Stomach (tissue), 9 donors: ENCODE data around the gene MARCHF9. TPM values are rescaled to one million over a fixed set of nuclear protein-coding genes. Genes with fewer than 3 reads are reported as not detected.

Experiments used
- DNase-seq, 2 donors: peaks; one replicate each; pipeline versions ENCODE4 v3.0.0 to v3.0.0-alpha.2; 2013 to 2019
- H3K27ac ChIP-seq, 5 donors: fragments of 200-600 bp in 4 of 5; sonication (generic) in 4 of 5; one replicate each; pipeline ENCODE4 v1.5.1; 2013 to 2019; ENCODE audit warnings: mild to moderate bottlenecking in 1 of 5, moderate library complexity in 1 of 5
- H3K27me3 ChIP-seq, 3 donors: fragments of 200-600 bp; sonication (generic); one replicate each; pipeline ENCODE4 v1.5.1; 2017 to 2019; ENCODE audit warnings: mixed run types in 1 of 3
- H3K36me3 ChIP-seq, 4 donors: fragments of 200-600 bp; sonication (generic); 1 replicate in 3 of 4; 2 replicates in 1 of 4; pipeline ENCODE4 v1.5.1; 2016 to 2019
- H3K4me1 ChIP-seq, 4 donors: fragments of 200-600 bp; sonication (generic); one replicate each; pipeline ENCODE4 v1.5.1; 2016 to 2019
- H3K4me3 ChIP-seq, 4 donors: fragments of 200-600 bp; sonication (generic) in 3 of 4; one replicate each; pipeline ENCODE4 v1.5.1; 2016 to 2019; ENCODE audit warnings: mild to moderate bottlenecking in 1 of 4
- H3K9me3 ChIP-seq, 4 donors: fragments of 200-600 bp; sonication (generic); one replicate each; pipeline ENCODE4 v1.5.1; 2016 to 2019
- CTCF ChIP-seq, 7 experiments: fragments of 450-650 bp in 4 of 7; fragments of 200-600 bp in 3 of 7; sonication (generic) in 3 of 7; IDR thresholded peaks; one replicate each; pipeline ENCODE4 v1.5.1; 2016 to 2019; ENCODE audit warnings: antibody characterized with exemption in 7 of 7, control low read depth in 2 of 7, mild to moderate bottlenecking in 1 of 7
- EP300 ChIP-seq: sonication (generic); formaldehyde crosslinking; IDR thresholded peaks from one replicate; pipeline ENCODE4 v1.6.1; 2017; ENCODE audit warnings: antibody characterized with exemption
- POLR2A ChIP-seq, 4 donors: fragments of 450-650 bp; IDR thresholded peaks; one replicate each; pipeline ENCODE4 v1.6.1; 2016; ENCODE audit warnings: antibody characterized with exemption in 4 of 4, control low read depth in 2 of 4, mild to moderate bottlenecking in 1 of 4, moderate library complexity in 1 of 4
- POLR2AphosphoS5 ChIP-seq, 3 donors: sonication (generic); formaldehyde crosslinking; IDR thresholded peaks; one replicate each; pipeline ENCODE4 v1.6.1; 2016; ENCODE audit warnings: antibody characterized with exemption in 3 of 3
- WGBS, 5 donors: extraction: QIAGEN DNeasy Blood & Tissue Kit in 3 of 5; methylation state at CpG; one replicate each; pipeline versions ENCODE4 v1.1.5 to v1.1.7; 2013 to 2018; 5-methylcytosine and 5-hydroxymethylcytosine counted together
- intact Hi-C: fragments of 100-400 bp; cut with DNase I; formaldehyde crosslinking; loops from one replicate; pipeline ENCODE4 v1.15.1; 2023; ENCODE audit warnings: low total_unique reads
- polyA plus RNA-seq, 3 donors: library from polyadenylated mRNA; stranded (reverse); fragments of 200-250 nt; gene quantifications; one replicate each; pipeline ENCODE4 v1.2.3, GENCODE V29; 2013
- total RNA-seq, 5 donors: library from RNA; depleted of rRNA; stranded (reverse); fragments of >200 nt; gene quantifications; one replicate each; pipeline versions ENCODE4 v1.1.0 to v1.2.3, GENCODE V29; 2014 to 2016
- donor health status: healthy with polysubstance abuse.
- donor health status: Bipolar disorder and iron deficiency.
- donor health status: healthy.

The MARCHF9 gene
- total and polyA plus RNA-seq, 8 donors, result 1.0 to 16.0 (median 8.8) TPM

- WGBS, 5 donors, result 0 to 4% (median 1%) methylated on average over 5 of the region's 5 CpGs
Measured at GRCh38 chr12:57752668-57753000, 2.3 kb upstream of the MARCHF9 start.

GRCh38 chr12:57753756-57754337 lies 1.1 kb upstream of the MARCHF9 start:
- Histone ChIP-seq H3K4me1 (peaks cover 27 to 53% (median 47%) of the 10 kb centered on the region in 4 donors), H3K27ac (peak overlapping the region in 3 of 5 donors; percentile 73 to 83 (median 82)), H3K36me3 (peaks cover 7 to 38% (median 34%) of the 10 kb centered on the region in 4 donors), H3K4me3 (no peak overlapping the region), H3K9me3 (no peaks in the 10 kb centered on the region), H3K27me3 (no peaks in the 10 kb centered on the region)
- no peak for DNase-seq
- intact Hi-C loops, result no loop called here
- 18 to 45% (median 41%) methylated on average over 1 of the region's 1 CpG for WGBS, 5 donors
- no peak for TF ChIP-seq EP300
- no peak for TF ChIP-seq CTCF (IDR thresholded peaks at IDR 0.05)
- no peak for TF ChIP-seq POLR2A (IDR thresholded peaks at IDR 0.05)
- no peak for TF ChIP-seq POLR2AphosphoS5 (IDR thresholded peaks at IDR 0.05)

More at GRCh38 chr12:57752668-57753000, 2.3 kb upstream of the MARCHF9 start:
- no peak for DNase-seq
- no peak for TF ChIP-seq EP300
- no peak for TF ChIP-seq CTCF (IDR thresholded peaks at IDR 0.05)
- no peak for TF ChIP-seq POLR2AphosphoS5 (IDR thresholded peaks at IDR 0.05)
- TF ChIP-seq POLR2A (IDR thresholded peaks at IDR 0.05), result no peak
- H3K27me3 ChIP-seq, result no peaks in the 10 kb centered on the region
- intact Hi-C loops, result no loop called here
- H3K27ac ChIP-seq, result peak overlapping the region; percentile 74 to 91 (median 89)
- H3K4me3 ChIP-seq, result peak overlapping the region; percentile 61 to 81 (median 72)
- H3K4me1 ChIP-seq, result peaks cover 27 to 53% (median 47%) of the 10 kb centered on the region in 4 donors
- H3K36me3 ChIP-seq, result peaks cover 16 to 38% (median 34%) of the 10 kb centered on the region in 4 donors
- no peaks in the 10 kb centered on the region for H3K9me3 ChIP-seq

GRCh38 chr12:57755194-57755453 lies 221 bp downstream of the MARCHF9 start:
- H3K27ac ChIP-seq, result peak overlapping the region; percentile 70 to 83 (median 80)
- H3K4me1 ChIP-seq, result peaks cover 27 to 53% (median 47%) of the 10 kb centered on the region in 4 donors
- 0 to 2% (median 1%) methylated on average over 5 to 27 of the region's 34 CpGs for WGBS, 5 donors
- H3K27me3 ChIP-seq, result no peaks in the 10 kb centered on the region
- H3K36me3 ChIP-seq, result peaks cover 7 to 29% (median 26%) of the 10 kb centered on the region in 4 donors
- peak overlapping the region; percentile 66 to 88 (median 78) for H3K4me3 ChIP-seq
- no peak for TF ChIP-seq POLR2AphosphoS5 (IDR thresholded peaks at IDR 0.05)
- no peak for TF ChIP-seq POLR2A (IDR thresholded peaks at IDR 0.05)
- no peak for TF ChIP-seq EP300
- TF ChIP-seq CTCF (IDR thresholded peaks at IDR 0.05), result no peak
- intact Hi-C loops, result no loop called here
- no peak for DNase-seq
- H3K9me3 ChIP-seq, result no peaks in the 10 kb centered on the region

GRCh38 chr12:57755454-57756372 lies 810 bp downstream of the MARCHF9 start:
- Histone ChIP-seq H3K4me3 (peak overlapping the region; percentile 66 to 88 (median 78)), H3K27ac (peak overlapping the region; percentile 70 to 83 (median 80)), H3K36me3 (peaks cover 7 to 23% (median 20%) of the 10 kb centered on the region in 4 donors), H3K4me1 (peaks cover 25 to 48% (median 44%) of the 10 kb centered on the region in 4 donors), H3K9me3 (no peaks in the 10 kb centered on the region), H3K27me3 (peaks cover 0 to 4% (median 0%) of the 10 kb centered on the region in 3 donors)
- DNase-seq, result peak; percentile 67 to 82
- TF ChIP-seq POLR2A (IDR thresholded peaks at IDR 0.05) (no peak), EP300 (no peak), CTCF (IDR thresholded peaks at IDR 0.05) (no peak), POLR2AphosphoS5 (IDR thresholded peaks at IDR 0.05) (peak in 1 of 3 donors; percentile 20)
- 1 to 3% (median 1%) methylated on average over 21 to 76 of the region's 76 CpGs for WGBS, 5 donors
- intact Hi-C loops, result no loop called here
